Measurements from ENCODE around the gene CACNB4. TPM values are rescaled to one million over a fixed set of nuclear protein-coding genes. Genes with fewer than 3 reads are reported as not detected.

CACNB4 gene
- total RNA-seq, 1 experiment from 2014 or later, result 0.79 TPM

GRCh38 chr2:151786483-151786882, 312.4 kb downstream of the CACNB4 start:
- DNase-seq (ENCODE audit: low spot score), result no peak

- no peak for DNase-seq (ENCODE audit: low spot score)
These were observed 312.8 kb downstream of the CACNB4 start for GRCh38 chr2:151786077-151786476.

DNA sequence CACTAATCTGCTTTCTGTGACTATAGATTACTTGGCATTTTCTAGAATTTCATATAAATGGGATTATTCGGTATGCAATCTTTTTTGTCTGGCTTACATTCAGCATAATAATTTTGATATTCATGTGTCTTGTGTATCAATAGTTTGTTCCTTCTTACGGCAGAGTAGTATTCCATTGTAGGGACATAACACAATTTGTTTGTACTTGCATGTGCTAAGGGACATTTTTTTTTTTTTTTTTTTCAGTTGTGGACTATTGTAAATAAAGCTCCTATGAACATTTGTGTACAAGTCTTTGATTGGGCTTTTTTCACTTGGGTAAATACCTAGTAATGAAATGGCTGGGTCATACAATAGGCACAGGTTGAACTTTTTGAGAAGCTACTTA, 315.7 kb downstream of the CACNB4 start:
- DNase-seq (ENCODE audit: low spot score), result no peak

Other genes with a start within 250 kb of the CACNB4 start
- gene STAM2, start 76.7 kb upstream of the CACNB4 start, total RNA-seq (2014; rRNA removed; shearing (Covaris generic)), result 21.6 and 23.7 TPM in 2 replicates
- gene FMNL2, start 236.1 kb upstream of the CACNB4 start, total RNA-seq (2014; rRNA removed; shearing (Covaris generic)), result 7.7 and 10.6 TPM in 2 replicates

All from H4 (cell line).